Epithelial cell of esophagus (primary cell): Measurements from ENCODE around the gene RILP.
"Not testable (repeated sequence)": the region's sequence is repeated elsewhere in the genome, so short reads cannot be mapped to it uniquely, and the experiment has no call there.

Experiments
- DNase-seq: peaks from one replicate; pipeline ENCODE4 v3.0.0; 2010; ENCODE audit warnings: low read depth
- H3K4me3 ChIP-seq: 2 replicates; pipeline ENCODE4 v1.5.1; 2011; ENCODE audit warnings: mild to moderate bottlenecking, low read length, control low read depth
- CTCF ChIP-seq: IDR thresholded peaks from 2 replicates; pipeline ENCODE4 v1.5.1; 2011; ENCODE audit warnings: low read depth, mild to moderate bottlenecking, low read length, control low read depth, inconsistent platforms; ENCODE audit not compliant: insufficient read depth; ENCODE audit errors: missing control alignments

Gene RILP

GRCh38 chr17:1649844-1650501 lies at the start of gene RILP:
RILP (minus strand) TSS chr17:1649866; CDS start chr17:1649804, 62 bp downstream.
- no peak for TF ChIP-seq CTCF
- peak within 1 kb of the TSS; percentile 49 for H3K4me3 ChIP-seq
- peak; percentile 59 for DNase-seq

- no peak overlapping the region for H3K4me3 ChIP-seq
- DNase-seq, result no peak
- no peak for TF ChIP-seq CTCF
Measured at GRCh38 chr17:1697681-1698080, 48.0 kb upstream of the RILP start.

GRCh38 chr17:1695365-1695764 lies 45.7 kb upstream of the RILP start:
- no peak for TF ChIP-seq CTCF
- no peak for DNase-seq
- no peak overlapping the region for H3K4me3 ChIP-seq

GRCh38 chr17:1693339-1693738 lies 43.7 kb upstream of the RILP start:
- TF ChIP-seq CTCF, result no peak
- no peak overlapping the region for H3K4me3 ChIP-seq
- peak; percentile 31 for DNase-seq

GRCh38 chr17:1690544-1691221 lies 41.0 kb upstream of the RILP start:
- TF ChIP-seq CTCF, result no peak
- H3K4me3 ChIP-seq, result no peak overlapping the region
- no peak for DNase-seq

GRCh38 chr17:1688405-1688804 lies 38.7 kb upstream of the RILP start:
- not testable (repeated sequence) for DNase-seq, H3K4me3 ChIP-seq

GRCh38 chr17:1686086-1686485 lies 36.4 kb upstream of the RILP start:
- peak; percentile 82 for DNase-seq
- no peak for TF ChIP-seq CTCF
- no peak overlapping the region for H3K4me3 ChIP-seq
